ENCODE results near the gene CUX1.

DNA sequence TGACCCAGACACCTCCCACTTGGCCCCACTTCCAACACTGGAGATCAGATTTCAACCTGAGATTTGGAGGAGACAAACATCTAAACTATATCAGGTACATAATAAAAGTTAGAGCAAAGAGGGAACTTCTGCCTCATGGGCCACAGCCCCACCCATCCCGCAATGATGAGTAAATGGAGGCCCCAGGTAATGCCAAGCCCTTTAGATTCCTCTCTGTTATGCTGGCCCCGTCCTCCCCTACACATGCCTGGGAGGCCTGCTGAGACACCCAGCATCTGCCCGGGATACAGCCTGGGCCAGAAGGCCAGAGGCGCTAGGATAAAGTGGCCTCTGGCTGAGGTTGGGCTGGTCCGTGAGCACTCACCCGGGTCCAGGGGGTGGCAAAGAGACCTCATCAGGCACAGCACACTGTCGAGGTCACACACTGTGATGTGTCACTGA lies 283.7 kb downstream of the CUX1 start:
- TF ChIP-seq NRF1 (conservative IDR thresholded peaks at IDR 0.05; ENCODE audit: low read depth, low read length) (no peak), GABPA (IDR thresholded peaks at IDR 0.05; ENCODE audit: low read depth) (no peak), POLR2A (IDR thresholded peaks at IDR 0.05; ENCODE audit: low read depth, low read length) (no peak), STAT1 (conservative IDR thresholded peaks at IDR 0.05) (no peak), CTCF (IDR thresholded peaks at IDR 0.05 in 2 of 3, conservative IDR thresholded peaks at IDR 0.05 in 1 of 3; ENCODE audit: control insufficient read depth in 2 of 3, extremely low read depth in 1 of 3, insufficient read depth in 1 of 3, low read depth in 3 of 3, low read length in 3 of 3) (no peak), MEF2A (IDR thresholded peaks at IDR 0.05; ENCODE audit: insufficient read depth, low read depth, low read length) (no peak), TCF12 (IDR thresholded peaks at IDR 0.05; ENCODE audit: low read depth, low read length) (no peak)
